Pancreas (tissue), 10 donors: ENCODE results near the gene ZSCAN16. TPM values are rescaled to one million over a fixed set of nuclear protein-coding genes. Genes with fewer than 3 reads are reported as not detected.

Experiments used
- ATAC-seq, 4 donors: fragments of 200-7000 bp; cut with Tn5 transposase; one replicate each; pipeline versions ENCODE4 v1.8.0 to v1.9.1; 2020; ENCODE audit warnings: mild to moderate bottlenecking in 4 of 4, moderate library complexity in 4 of 4
- DNase-seq, 6 donors: peaks; one replicate each; pipeline ENCODE4 v3.0.0-alpha.2; 2020
- FAIRE-seq: peaks from 2 replicates; lab custom pipeline; 2012; peaks lifted over from hg19 to GRCh38; lab: Jason Lieb, UNC
- H3K27ac ChIP-seq, 4 donors: fragments of 200-600 bp; sonication (generic); 1 replicate in 3 of 4; 2 replicates in 1 of 4; pipeline versions ENCODE4 v1.5.0 to v1.8.0; 2020
- H3K27me3 ChIP-seq, 4 donors: fragments of 200-600 bp; one replicate each; pipeline ENCODE4 v1.8.0; 2021
- H3K36me3 ChIP-seq, 3 donors: fragments of 200-600 bp; sonication (generic) in 1 of 3; one replicate each; pipeline versions ENCODE4 v1.5.0 to v1.8.0; 2020 to 2021
- H3K4me1 ChIP-seq, 3 donors: fragments of 200-600 bp; one replicate each; pipeline ENCODE4 v1.8.0; 2021
- H3K4me3 ChIP-seq, 4 donors: fragments of 200-600 bp; sonication (generic) in 2 of 4; one replicate each; pipeline versions ENCODE4 v1.5.0 to v1.8.0; 2020 to 2021
- H3K9me3 ChIP-seq, 4 donors: fragments of 200-600 bp; one replicate each; pipeline ENCODE4 v1.8.0; 2021
- WGBS, 2 donors: extraction: QIAGEN DNeasy Blood & Tissue Kit; methylation state at CpG; one replicate each; pipeline ENCODE4 v1.1.7; 2013; 5-methylcytosine and 5-hydroxymethylcytosine counted together
- intact Hi-C, 3 donors: fragments of 100-400 bp; cut with DNase I; formaldehyde crosslinking; loops; one replicate each; pipeline versions ENCODE4 v1.11.1 to v1.14.2; 2022
- polyA plus RNA-seq, 2 donors: library from polyadenylated mRNA; stranded (reverse); fragments of 200-250 nt; gene quantifications; one replicate each; pipeline ENCODE4 v1.2.3, GENCODE V29; 2013
- total RNA-seq, 6 donors: library from RNA; stranded (reverse); fragmentation: NEBNext Ultra II Directional in 4 of 6; extraction: Animal tissue kit (Norgen Biotek cat#: 25700) in 4 of 6; gene quantifications; one replicate each; pipeline versions ENCODE4 v1.2.1 to v1.2.4, GENCODE V29; 2021 to 2023
- TF ChIP-seq, protein P1 (sequence below), 4 donors: fragments of 200-600 bp; sonication (generic) in 3 of 4; IDR thresholded peaks; one replicate each; pipeline versions ENCODE4 v1.5.0 to v1.8.0; 2021; ENCODE audit warnings: antibody characterized with exemption in 4 of 4
- donor health status: healthy with polysubstance abuse.
- donor health status: DM: no; HTN: no; CAD: no; lungs with moderate emphysema.
- donor health status: DM: no; HTN: no; CAD: no.
- donor health status: control.
- donor health status: control.
- donor health status: Bipolar disorder and iron deficiency.
- donor health status: DM: yes; HTN: yes; CAD: no.
- donor health status: DM: no; HTN: no; CAD: no.
- donor health status: DM: no; HTN: no; CAD: no.
- donor health status: DM: yes; HTN: yes; CAD: no.

ZSCAN16 gene
- total and polyA plus RNA-seq, 8 donors: 1.6 to 5.0 (median 2.9) TPM

DNA sequence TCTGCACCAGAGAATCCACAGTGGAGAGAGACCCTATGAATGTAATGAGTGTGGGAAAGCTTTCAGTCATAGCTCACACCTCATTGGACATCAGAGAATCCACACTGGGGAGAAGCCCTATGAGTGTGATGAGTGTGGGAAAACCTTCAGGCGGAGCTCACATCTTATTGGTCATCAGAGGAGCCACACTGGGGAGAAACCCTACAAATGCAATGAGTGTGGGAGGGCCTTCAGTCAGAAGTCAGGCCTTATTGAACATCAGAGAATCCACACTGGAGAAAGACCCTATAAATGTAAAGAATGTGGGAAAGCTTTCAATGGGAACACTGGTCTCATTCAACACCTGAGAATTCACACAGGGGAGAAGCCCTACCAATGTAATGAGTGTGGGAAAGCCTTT is 29.1 kb downstream of the ZSCAN16 start:
- no peaks in the 10 kb centered on the region for H3K27me3 ChIP-seq
- H3K9me3 ChIP-seq: no peaks in the 10 kb centered on the region
- FAIRE-seq: no peak
- H3K27ac ChIP-seq: no peak overlapping the region
- ATAC-seq: no peak
- H3K36me3 ChIP-seq: peaks cover 0 to 72% (median 33%) of the 10 kb centered on the region in 3 donors
- TF ChIP-seq, protein P1, sequence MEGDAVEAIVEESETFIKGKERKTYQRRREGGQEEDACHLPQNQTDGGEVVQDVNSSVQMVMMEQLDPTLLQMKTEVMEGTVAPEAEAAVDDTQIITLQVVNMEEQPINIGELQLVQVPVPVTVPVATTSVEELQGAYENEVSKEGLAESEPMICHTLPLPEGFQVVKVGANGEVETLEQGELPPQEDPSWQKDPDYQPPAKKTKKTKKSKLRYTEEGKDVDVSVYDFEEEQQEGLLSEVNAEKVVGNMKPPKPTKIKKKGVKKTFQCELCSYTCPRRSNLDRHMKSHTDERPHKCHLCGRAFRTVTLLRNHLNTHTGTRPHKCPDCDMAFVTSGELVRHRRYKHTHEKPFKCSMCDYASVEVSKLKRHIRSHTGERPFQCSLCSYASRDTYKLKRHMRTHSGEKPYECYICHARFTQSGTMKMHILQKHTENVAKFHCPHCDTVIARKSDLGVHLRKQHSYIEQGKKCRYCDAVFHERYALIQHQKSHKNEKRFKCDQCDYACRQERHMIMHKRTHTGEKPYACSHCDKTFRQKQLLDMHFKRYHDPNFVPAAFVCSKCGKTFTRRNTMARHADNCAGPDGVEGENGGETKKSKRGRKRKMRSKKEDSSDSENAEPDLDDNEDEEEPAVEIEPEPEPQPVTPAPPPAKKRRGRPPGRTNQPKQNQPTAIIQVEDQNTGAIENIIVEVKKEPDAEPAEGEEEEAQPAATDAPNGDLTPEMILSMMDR (IDR thresholded peaks at IDR 0.05): no peak
- no peak overlapping the region for H3K4me3 ChIP-seq
- DNase-seq: no peak
- WGBS, 2 donors: 95 to 100% methylated on average over 1 of the region's 1 CpG
- intact Hi-C loops: no loop called here
- H3K4me1 ChIP-seq: no peaks in the 10 kb centered on the region

DNA sequence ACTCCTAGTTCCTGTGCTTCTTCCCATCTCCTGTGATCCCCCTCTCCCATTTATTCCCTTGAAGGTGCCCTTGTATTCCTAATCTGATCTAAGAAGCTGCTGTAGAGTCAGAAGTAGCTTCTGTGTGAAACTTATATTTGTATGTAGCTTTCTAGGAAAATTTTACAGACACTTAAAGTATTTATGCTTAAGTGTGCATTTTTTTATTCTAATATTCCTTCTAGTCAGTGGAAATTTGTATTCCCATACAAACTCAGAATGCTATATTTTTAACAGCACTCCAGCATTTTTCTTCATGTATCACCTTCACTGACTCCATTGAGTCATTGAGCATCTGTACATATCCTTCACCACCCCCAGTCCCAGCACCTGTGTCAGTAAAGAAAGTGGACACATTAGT is 29.9 kb downstream of the ZSCAN16 start:
- Histone ChIP-seq H3K4me3 (no peak overlapping the region), H3K9me3 (no peaks in the 10 kb centered on the region), H3K4me1 (no peaks in the 10 kb centered on the region), H3K27ac (no peak overlapping the region), H3K36me3 (peaks cover 0 to 64% (median 25%) of the 10 kb centered on the region in 3 donors), H3K27me3 (no peaks in the 10 kb centered on the region)
- DNase-seq (no peak), FAIRE-seq (no peak), ATAC-seq (no peak)
- TF ChIP-seq, protein P1 (IDR thresholded peaks at IDR 0.05): no peak
- intact Hi-C loops: no loop called here

DNA sequence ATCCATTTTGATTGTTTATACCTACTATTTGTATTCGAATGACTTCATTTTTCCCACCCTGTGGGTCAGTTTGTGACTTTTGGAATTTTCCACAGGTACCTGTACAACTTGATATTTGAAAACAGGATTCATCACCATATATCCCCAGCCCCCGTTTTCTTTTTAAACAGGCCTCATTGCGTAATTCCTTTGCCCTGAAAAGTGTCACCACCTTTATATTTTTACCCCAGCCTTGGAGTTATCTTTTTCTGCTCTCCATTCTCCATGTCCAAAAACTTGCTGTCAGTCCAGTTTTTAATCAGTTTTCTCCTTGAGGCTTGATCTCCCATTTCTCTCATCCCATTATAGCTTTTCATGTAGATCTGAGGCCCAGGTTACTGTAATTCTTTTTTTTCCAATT is 33.9 kb downstream of the ZSCAN16 start:
- FAIRE-seq (no peak), DNase-seq (no peak), ATAC-seq (no peak)
- Histone ChIP-seq H3K9me3 (no peaks in the 10 kb centered on the region), H3K36me3 (peaks cover 0 to 32% (median 9%) of the 10 kb centered on the region in 3 donors), H3K4me1 (peaks cover 0 to 5% (median 3%) of the 10 kb centered on the region in 3 donors), H3K4me3 (no peak overlapping the region), H3K27me3 (no peaks in the 10 kb centered on the region), H3K27ac (no peak overlapping the region)
- TF ChIP-seq, protein P1 (IDR thresholded peaks at IDR 0.05): no peak
- 95 to 97% methylated on average over 3 of the region's 3 CpGs for WGBS, 2 donors
- intact Hi-C loops: no loop called here

DNA sequence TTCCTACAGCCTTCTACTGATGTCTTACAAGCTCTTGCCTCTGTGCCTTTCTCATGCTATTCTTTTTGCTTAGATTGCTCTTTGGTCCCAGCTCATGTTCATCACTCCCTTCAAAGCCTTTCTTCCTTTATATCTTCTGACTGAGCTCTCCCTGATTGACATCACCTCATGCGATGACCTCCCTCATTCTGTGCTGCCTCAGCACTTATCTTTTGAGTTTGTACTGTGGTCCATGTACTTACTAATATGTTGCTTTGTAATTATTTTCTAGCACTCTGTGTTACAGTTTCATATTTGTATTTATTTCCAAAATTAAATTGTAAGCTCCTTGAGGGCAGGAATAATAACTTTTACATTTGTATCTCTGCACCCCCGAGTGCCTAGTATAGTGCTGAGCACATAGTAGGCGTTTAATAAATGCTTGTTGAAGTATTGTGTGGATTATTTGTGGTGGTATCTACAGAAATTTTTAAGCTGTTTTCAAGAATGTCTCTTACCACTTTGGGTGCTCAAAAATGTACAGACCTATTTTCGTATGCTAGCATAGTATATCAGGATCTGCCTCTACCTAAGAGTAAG is 34.7 kb downstream of the ZSCAN16 start:
- peaks cover 0 to 24% (median 1%) of the 10 kb centered on the region in 3 donors for H3K36me3 ChIP-seq
- H3K9me3 ChIP-seq: no peaks in the 10 kb centered on the region
- no peak for ATAC-seq
- peaks cover 0 to 5% (median 3%) of the 10 kb centered on the region in 3 donors for H3K4me1 ChIP-seq
- no peak overlapping the region for H3K4me3 ChIP-seq
- intact Hi-C loops: no loop called here
- 86 to 91% methylated on average over 4 of the region's 4 CpGs for WGBS, 2 donors
- no peak for FAIRE-seq
- no peaks in the 10 kb centered on the region for H3K27me3 ChIP-seq
- TF ChIP-seq, protein P1 (IDR thresholded peaks at IDR 0.05): no peak
- no peak overlapping the region for H3K27ac ChIP-seq
- no peak for DNase-seq

DNA sequence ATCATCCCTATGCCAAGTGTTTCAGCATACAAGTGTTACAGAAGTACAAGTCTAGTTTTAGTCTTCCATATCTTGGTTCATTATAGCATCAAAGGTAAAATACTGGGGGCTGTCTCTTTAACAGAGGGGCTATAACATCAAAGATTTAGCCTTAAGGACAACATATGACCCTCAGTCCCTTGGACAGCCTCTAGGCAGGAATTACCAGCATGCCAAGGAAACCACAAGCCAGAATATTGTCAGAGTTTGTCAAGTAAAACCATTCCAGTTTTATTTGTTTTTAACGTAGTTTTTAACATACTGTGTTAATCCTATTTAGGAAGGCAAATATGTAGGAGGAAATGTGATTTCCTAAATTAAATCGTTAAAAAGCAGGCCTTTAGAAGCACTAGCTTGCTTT is 35.8 kb downstream of the ZSCAN16 start:
- TF ChIP-seq, protein P1 (IDR thresholded peaks at IDR 0.05): no peak
- DNase-seq: no peak
- WGBS, 2 donors: 75 to 82% methylated on average over 2 of the region's 2 CpGs
- intact Hi-C loops: no loop called here
- Histone ChIP-seq H3K27me3 (no peaks in the 10 kb centered on the region), H3K9me3 (no peaks in the 10 kb centered on the region), H3K4me3 (no peak overlapping the region), H3K36me3 (peaks cover 0 to 13% (median 0%) of the 10 kb centered on the region in 3 donors), H3K27ac (no peak overlapping the region), H3K4me1 (peaks cover 0 to 5% (median 3%) of the 10 kb centered on the region in 3 donors)
- ATAC-seq: no peak
- FAIRE-seq: no peak
